Epithelial cell of umbilical artery (primary cell): ENCODE data around the gene MYOT. TPM values are rescaled to one million over a fixed set of nuclear protein-coding genes. Genes with fewer than 3 reads are reported as not detected.

ENCODE experiments used
- total RNA-seq: library from RNA; depleted of rRNA; stranded (reverse); fragments of >200 nt; gene quantifications from 2 replicates; pipeline ENCODE4 v1.2.3, GENCODE V29; 2014

The MYOT gene
- total RNA-seq: not detected in 2 replicates

GRCh38 chr5:137867664-137868063 lies at the start of gene MYOT:
TSS of gene MYOT (plus strand) at chr5:137867860. CDS start at chr5:137870652, 2,792 bp downstream.

GRCh38 chr5:137888863-137889759 lies 21.5 kb downstream of the MYOT start, which contains the start of gene PKD2L2:
TSS of gene PKD2L2 (plus strand) at chr5:137889457. CDS start at chr5:137889492, 35 bp downstream.

Other genes with a start within 250 kb of the MYOT start
- 5.5 and 9.1 TPM in 2 replicates for gene KLHL3, start 131.8 kb upstream of the MYOT start, total RNA-seq
- gene HNRNPA0, start 113.5 kb upstream of the MYOT start, total RNA-seq: 14.9 and 18.5 TPM in 2 replicates
- not detected in 2 replicates for gene PKD2L2, start 21.6 kb downstream of the MYOT start, total RNA-seq
- 12.7 and 20.4 TPM in 2 replicates for gene FAM13B, start 165.2 kb downstream of the MYOT start, total RNA-seq
- gene WNT8A, start 216.2 kb downstream of the MYOT start, total RNA-seq: not detected in 2 replicates